ENCODE data around the gene FANCG.

Gene FANCG

DNA sequence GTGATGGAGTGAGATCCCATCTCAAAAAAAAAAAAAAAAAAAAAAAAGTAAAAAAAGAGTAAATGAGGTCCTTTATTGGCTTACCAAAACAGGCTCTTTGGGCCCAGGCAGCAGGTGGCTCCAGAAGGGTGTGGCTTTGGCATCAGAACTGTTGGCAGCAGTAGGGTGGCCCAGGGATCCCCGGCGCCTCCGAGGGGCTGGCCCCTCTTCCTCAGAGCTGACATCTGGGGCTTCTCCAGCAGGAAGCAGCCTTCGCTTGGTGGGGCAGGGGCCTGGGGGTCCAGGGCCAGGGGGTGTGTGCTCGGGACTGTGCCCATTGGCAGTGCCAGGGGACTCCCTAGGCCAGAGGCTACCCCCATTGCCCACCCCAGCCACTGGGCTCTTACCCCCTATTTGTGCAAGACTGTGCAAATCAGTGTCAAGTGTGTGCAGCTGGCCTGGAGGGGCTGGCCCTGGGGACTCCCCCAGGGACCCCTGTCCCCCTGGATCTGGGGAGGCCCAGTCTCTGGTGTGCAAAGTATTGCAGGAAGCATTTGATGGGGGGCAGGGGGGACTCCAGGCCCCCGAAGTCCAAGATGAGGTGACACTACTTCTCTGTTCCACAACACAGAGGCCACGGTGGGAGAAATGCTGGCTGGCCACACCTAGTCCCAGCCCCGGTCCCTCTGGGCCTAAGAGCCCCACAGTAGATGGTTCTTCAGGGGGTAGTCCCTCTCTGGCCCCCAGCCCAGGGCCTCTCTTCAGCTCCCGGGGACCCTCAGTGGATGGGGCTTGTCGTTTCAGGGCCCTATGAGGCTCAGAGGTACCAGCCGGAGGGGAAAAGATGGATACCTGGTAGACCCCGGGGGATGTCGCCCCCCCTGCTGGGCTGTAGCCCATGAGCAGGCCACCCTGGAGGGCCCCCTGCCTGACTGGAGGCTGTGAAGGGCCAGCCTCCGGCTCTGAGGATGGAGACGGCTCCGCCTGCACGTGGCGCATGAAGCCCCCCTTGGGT lies 27.9 kb upstream of the FANCG start:
- H3K36me3 Mint-ChIP-seq, result peaks cover 2% of the 10 kb centered on the region
- no peaks in the 10 kb centered on the region for H3K27me3 Mint-ChIP-seq
- peaks cover 35% of the 10 kb centered on the region for H3K4me1 Mint-ChIP-seq (ENCODE audit: low read depth)
- H3K27ac Mint-ChIP-seq, result no peak overlapping the region
- no peak overlapping the region for H3K4me3 Mint-ChIP-seq
- H3K9me3 Mint-ChIP-seq (ENCODE audit: low read depth), result no peaks in the 10 kb centered on the region

DNA sequence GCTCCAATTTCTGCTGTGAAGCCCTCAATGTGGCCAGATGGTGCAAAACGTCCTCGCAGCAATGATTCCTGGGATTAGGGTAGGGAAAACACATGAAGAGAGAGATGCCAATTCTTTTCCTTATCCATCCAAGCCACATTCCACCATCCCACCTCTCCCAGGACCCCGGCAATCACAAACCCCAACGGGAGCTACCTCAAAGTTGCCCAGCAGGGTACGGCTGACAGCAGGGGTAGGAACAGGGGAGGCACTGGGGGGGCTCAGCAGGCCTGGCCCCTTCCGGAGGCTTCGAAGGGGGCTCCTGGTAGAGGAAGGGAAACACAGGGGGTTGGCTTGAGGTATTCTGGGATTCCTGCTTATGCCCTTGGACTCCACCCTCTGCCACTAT lies 26.6 kb upstream of the FANCG start:
- Mint-ChIP-seq H3K27ac (no peak overlapping the region), H3K36me3 (peaks cover 2% of the 10 kb centered on the region), H3K9me3 (ENCODE audit: low read depth) (no peaks in the 10 kb centered on the region), H3K27me3 (no peaks in the 10 kb centered on the region), H3K4me3 (no peak overlapping the region), H3K4me1 (ENCODE audit: low read depth) (peaks cover 31% of the 10 kb centered on the region)

DNA sequence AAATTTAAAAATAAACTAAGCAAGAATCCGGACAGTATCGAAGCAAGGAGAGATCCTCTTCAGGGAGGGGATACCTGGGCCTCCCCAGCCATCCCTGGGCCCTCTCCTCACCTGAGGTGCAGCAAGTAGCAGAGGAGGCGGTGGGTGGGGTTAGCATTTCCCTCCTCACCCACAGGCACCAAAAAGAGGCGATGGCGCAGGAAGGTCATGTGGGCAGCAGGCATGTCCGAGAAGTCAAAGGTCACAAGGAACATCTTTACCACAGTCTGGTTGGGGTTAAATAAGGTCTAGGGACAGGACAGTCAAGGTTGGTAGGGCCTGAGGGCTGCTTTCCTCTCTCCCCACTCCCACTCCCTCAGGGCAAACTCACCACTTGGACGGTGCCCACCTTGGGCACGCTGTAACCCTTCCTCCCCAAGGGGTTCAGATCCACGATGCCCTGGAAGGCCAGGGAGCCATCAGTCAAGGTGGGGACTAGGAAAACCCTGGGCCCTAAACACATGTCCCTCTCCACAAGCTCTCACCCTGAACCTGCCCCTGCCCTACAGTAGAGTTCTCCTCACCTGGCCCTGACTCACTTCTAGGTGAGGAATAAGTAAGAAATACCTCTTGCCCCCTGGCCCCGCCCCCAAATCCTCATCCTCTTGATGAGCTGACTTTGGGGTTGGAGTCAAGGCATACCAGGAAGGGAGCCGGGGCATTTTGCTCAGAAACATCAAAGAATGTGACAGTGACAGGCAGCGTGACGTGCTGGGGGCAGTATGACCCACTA lies 26.0 kb upstream of the FANCG start:
- H3K27ac Mint-ChIP-seq, result no peak overlapping the region
- no peaks in the 10 kb centered on the region for H3K27me3 Mint-ChIP-seq
- H3K4me1 Mint-ChIP-seq (ENCODE audit: low read depth), result peaks cover 28% of the 10 kb centered on the region
- H3K9me3 Mint-ChIP-seq (ENCODE audit: low read depth), result no peaks in the 10 kb centered on the region
- no peak overlapping the region for H3K4me3 Mint-ChIP-seq
- peaks cover 2% of the 10 kb centered on the region for H3K36me3 Mint-ChIP-seq

DNA sequence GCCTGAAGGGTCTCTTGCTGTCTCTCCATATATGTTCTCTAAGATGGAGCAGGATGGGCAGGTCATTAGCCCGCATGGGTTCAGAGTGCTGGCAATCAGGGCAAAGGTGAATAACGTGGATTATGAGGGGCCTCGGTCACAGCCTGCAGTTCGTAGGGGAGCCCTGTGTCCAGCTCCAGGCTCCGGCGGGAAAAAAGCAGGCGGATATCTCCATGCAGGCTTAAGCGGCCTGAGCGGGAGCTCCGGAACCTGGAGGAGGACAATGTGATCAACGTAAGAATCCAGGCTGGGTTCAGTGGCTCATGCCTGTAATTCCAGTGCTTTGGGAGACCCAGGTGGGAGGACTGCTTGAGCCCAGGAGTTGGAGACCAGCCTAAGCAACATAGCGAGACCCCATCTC lies 25.4 kb upstream of the FANCG start:
- peaks cover 28% of the 10 kb centered on the region for H3K4me1 Mint-ChIP-seq (ENCODE audit: low read depth)
- peak overlapping the region; percentile 46 for H3K27ac Mint-ChIP-seq
- H3K36me3 Mint-ChIP-seq, result peaks cover 2% of the 10 kb centered on the region
- H3K27me3 Mint-ChIP-seq, result no peaks in the 10 kb centered on the region
- no peak overlapping the region for H3K4me3 Mint-ChIP-seq
- H3K9me3 Mint-ChIP-seq (ENCODE audit: low read depth), result no peaks in the 10 kb centered on the region

DNA sequence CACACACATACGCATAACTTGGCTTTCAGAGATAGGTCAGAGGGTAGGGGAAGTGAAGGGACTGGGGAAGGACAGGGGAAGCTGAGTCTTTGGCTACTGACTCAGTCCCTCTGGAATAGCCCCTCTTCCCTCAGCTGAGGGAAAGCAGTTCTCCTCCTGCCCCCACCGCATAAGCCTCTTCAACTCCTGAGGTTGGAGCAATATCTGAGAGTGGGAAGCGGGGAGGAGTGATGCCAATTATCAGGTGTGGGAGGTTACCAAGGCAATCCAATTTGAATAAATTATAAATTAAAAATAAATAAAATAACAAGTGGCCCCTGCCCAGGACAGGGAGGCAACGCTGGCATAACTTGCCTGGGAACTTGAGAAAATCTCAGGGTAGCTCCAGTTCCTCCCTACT lies 24.8 kb upstream of the FANCG start:
- H3K4me3 Mint-ChIP-seq, result no peak overlapping the region
- peaks cover 2% of the 10 kb centered on the region for H3K36me3 Mint-ChIP-seq
- peaks cover 26% of the 10 kb centered on the region for H3K4me1 Mint-ChIP-seq (ENCODE audit: low read depth)
- no peaks in the 10 kb centered on the region for H3K9me3 Mint-ChIP-seq (ENCODE audit: low read depth)
- no peak overlapping the region for H3K27ac Mint-ChIP-seq
- no peaks in the 10 kb centered on the region for H3K27me3 Mint-ChIP-seq

DNA sequence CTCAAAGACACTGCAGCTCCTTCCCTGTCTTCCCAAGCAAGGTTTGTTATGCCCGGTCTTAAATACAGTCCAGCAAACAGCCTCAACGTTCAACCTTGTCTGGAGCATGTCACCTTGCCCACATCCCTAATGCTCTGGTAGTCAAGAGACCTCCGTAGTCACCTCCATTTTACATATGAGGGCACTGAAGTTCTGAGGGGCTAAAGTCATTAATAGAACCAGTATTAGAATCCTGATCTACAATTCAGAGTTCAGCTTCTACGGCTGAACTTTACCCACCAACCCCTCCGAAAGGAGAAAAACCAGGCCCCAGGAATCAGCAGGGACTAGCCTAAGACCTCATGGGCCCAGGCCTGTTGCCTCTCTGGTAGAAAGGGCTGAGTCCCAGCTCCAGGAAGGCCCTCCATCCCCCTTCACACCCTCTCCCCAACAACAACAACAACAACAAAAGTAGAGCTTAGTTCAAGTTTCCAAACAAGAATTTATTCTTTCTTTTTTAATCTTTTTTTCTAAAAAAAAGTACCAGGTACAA lies 24.0 kb upstream of the FANCG start:
- Mint-ChIP-seq H3K36me3 (peaks cover 2% of the 10 kb centered on the region), H3K27ac (peak overlapping the region; percentile 98), H3K4me3 (peak overlapping the region; percentile 98), H3K4me1 (ENCODE audit: low read depth) (peaks cover 24% of the 10 kb centered on the region), H3K9me3 (ENCODE audit: low read depth) (no peaks in the 10 kb centered on the region), H3K27me3 (no peaks in the 10 kb centered on the region)

DNA sequence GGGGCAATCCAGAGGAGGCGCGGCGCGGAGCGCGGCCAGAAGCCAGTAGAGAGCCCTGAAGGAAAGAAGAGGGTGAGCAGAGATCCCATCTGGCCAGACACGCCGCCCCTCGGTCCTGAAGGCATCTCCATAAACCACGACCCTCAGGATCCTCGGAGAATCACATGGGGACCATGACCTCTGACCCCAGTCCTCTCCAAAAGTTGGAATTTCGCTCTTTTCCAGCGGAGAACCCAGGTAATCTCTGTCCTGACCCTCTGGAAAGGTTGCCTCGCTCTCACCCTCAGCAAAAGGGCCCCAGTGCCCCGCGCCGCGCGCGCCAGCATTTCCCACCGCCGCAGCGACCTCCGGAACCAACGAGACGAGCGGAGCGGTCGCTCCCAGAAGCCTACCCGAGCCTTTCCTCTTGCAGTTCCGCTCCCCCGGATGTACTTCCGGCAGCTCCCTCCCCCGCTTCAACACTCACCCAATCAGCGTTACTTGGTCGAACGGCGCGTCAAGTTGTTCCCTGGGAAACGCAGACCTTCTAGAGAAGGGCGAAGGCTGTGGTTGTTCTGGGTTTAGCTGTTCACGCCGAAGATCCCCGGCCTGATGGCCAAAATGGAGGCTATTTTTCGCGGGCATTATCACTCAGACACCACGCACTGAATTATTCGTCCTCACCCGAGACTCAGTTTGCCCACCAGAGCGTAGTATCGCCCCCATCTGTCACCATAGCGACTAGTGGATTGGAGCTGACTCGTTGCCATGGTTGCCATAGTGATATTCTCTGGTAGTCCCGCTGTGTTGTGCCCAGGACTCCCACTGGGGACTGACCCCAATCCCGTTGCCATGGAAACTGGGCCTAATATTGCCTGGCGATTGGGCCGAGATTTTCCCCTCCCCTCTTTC lies 23.3 kb upstream of the FANCG start, which contains the start of gene STOML2:
Gene STOML2, minus strand, starts transcription at position 363 of the 891 bp plus-strand sequence. Its CDS starts 37 bp downstream, at position 326.
- H3K27ac Mint-ChIP-seq, result peak within 1 kb of the TSS; percentile 98
- peaks cover 25% of the 10 kb centered on the region for H3K4me1 Mint-ChIP-seq (ENCODE audit: low read depth)
- no peaks in the 10 kb centered on the region for H3K9me3 Mint-ChIP-seq (ENCODE audit: low read depth)
- peaks cover 2% of the 10 kb centered on the region for H3K36me3 Mint-ChIP-seq
- peak within 1 kb of the TSS; percentile 98 for H3K4me3 Mint-ChIP-seq
- no peaks in the 10 kb centered on the region for H3K27me3 Mint-ChIP-seq

DNA sequence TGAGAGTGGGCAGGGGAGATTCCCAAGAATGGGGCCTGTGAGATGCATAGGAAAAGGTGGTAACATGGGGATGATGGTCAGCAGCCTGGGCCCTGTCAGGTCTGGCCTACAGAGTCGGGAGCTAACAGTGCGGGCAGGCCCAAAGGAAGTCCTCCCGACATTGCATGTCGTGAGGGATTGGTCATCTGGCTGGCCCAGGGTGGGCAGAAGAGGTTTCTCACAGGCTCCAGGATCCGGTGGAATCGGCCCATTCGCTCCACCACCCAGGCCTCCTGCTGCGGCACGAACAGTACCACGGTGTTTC lies 22.7 kb upstream of the FANCG start:
- Mint-ChIP-seq H3K4me3 (peak overlapping the region; percentile 98), H3K36me3 (peaks cover 2% of the 10 kb centered on the region), H3K4me1 (ENCODE audit: low read depth) (peaks cover 27% of the 10 kb centered on the region), H3K27ac (peak overlapping the region; percentile 98), H3K27me3 (no peaks in the 10 kb centered on the region), H3K9me3 (ENCODE audit: low read depth) (no peaks in the 10 kb centered on the region)

DNA sequence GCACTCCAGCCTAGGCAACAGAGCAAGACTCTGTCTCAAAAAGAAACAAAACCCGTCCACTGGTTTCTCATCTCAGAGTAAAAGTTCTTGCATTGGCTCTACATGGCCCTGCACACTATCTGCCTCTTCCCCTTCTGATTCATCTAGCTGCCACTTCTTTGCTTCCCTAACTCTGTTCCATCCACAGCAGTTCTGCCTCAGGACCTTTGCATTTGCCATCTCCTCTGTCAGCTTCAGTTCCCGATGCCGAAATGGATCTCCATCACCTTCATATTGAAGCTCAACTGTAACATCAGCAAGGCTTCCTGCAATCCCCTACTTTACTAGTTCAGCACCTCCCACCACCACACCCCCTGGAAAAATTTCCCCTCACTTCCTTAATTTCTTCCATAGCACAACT lies 17.8 kb upstream of the FANCG start:
- H3K9me3 Mint-ChIP-seq (ENCODE audit: low read depth), result no peaks in the 10 kb centered on the region
- peak overlapping the region; percentile 47 for H3K4me3 Mint-ChIP-seq
- no peak overlapping the region for H3K27ac Mint-ChIP-seq

DNA sequence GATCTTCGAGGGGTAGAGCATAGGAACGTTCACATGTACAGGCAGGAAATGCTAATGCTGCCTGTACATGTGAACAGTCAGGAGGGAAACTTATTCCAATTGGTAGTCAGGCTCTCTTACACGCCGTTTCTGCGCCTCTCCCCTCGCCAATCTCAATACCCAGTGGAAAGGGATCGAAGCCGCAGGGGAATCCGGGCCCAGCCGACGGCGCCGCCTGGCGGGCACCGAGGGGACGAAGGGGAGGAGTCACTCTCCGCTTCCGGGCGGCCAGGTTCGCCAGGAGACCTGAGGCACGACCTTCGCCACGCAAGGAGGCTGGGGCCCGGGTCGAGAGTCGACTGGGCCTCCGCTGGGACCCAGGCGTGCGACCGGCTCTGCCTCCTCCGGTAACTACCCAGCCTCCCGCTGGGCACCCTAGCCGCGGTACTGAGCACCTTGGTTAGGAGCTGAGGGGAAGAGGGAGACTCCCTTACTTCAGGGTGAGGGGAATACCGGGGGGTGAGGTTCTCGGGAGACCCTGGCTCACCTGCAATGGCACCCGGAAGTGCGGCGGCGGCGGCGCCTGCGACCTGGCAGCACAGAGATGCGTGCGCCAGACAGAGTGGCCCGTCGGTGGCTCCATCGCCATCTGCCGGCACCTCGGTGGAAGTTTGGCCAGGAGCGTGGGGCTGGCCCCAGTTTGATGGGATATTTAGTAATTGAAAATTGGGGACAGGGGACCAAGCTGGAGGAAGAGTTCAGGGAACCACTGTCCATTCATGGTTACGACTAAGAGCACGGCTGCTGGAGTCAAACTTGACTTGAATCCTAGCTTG lies 16.5 kb upstream of the FANCG start, which contains the start of gene PIGO:
Gene PIGO, minus strand, starts transcription at position 557 of the 815 bp plus-strand sequence. CDS start 1,026 bp downstream, outside the sequence.
- Mint-ChIP-seq H3K4me3 (peak within 1 kb of the TSS; percentile 90), H3K4me1 (ENCODE audit: low read depth) (peaks cover 31% of the 10 kb centered on the region), H3K36me3 (peaks cover 2% of the 10 kb centered on the region), H3K27ac (peak within 1 kb of the TSS; percentile 86), H3K27me3 (no peaks in the 10 kb centered on the region), H3K9me3 (ENCODE audit: low read depth) (no peaks in the 10 kb centered on the region)

More for the DNA sequence above, 17.8 kb upstream of the FANCG start:
- Mint-ChIP-seq H3K27me3 (no peaks in the 10 kb centered on the region), H3K4me1 (ENCODE audit: low read depth) (peaks cover 38% of the 10 kb centered on the region), H3K36me3 (peaks cover 2% of the 10 kb centered on the region)

DNA sequence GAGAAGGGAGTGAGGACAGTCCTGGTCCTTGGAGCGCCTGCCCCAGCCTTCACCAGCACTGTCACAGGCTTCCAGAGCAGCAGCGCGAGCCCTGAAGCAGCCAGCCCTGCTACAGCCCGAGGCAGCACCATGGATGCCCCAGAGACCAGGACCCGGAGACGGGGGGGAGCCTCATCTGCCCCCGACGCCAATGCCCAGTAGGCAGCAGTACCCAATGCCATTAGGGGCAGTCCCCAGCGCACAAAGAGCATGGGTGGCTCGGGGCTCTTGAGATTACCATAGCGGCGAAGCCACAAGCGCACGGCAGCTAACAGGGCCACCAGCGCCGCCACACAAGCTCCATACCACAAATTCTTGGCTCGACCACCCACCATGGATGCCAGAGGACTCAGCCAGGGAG lies 11.8 kb upstream of the FANCG start:
- no peaks in the 10 kb centered on the region for H3K27me3 Mint-ChIP-seq
- H3K27ac Mint-ChIP-seq, result no peak overlapping the region
- peaks cover 9% of the 10 kb centered on the region for H3K36me3 Mint-ChIP-seq
- H3K4me3 Mint-ChIP-seq, result no peak overlapping the region
- no peaks in the 10 kb centered on the region for H3K9me3 Mint-ChIP-seq (ENCODE audit: low read depth)
- H3K4me1 Mint-ChIP-seq (ENCODE audit: low read depth), result peaks cover 17% of the 10 kb centered on the region

DNA sequence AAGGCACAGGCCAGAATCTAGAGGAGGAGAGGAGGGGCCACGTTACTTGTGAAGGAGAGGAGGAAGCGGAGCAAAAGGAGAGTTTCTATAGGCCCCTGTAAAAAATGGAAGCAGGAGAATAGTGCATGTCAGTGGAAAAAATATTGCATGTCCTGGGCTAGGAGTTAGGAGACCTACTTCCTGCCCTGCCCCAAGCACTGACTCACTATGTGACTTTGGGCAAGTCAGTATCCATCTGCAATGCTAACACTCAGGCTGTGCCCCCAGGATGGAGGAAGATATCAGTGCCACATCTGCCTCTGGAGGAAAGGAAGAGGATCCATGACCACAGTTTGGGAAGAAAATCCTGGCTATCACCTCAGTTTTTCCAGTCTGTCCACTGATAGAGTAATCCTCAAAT lies 9.7 kb upstream of the FANCG start:
- peaks cover 5% of the 10 kb centered on the region for H3K4me1 Mint-ChIP-seq (ENCODE audit: low read depth)
- H3K27ac Mint-ChIP-seq, result no peak overlapping the region
- no peaks in the 10 kb centered on the region for H3K9me3 Mint-ChIP-seq (ENCODE audit: low read depth)
- H3K4me3 Mint-ChIP-seq, result no peak overlapping the region
- no peaks in the 10 kb centered on the region for H3K27me3 Mint-ChIP-seq
- H3K36me3 Mint-ChIP-seq, result peaks cover 7% of the 10 kb centered on the region

DNA sequence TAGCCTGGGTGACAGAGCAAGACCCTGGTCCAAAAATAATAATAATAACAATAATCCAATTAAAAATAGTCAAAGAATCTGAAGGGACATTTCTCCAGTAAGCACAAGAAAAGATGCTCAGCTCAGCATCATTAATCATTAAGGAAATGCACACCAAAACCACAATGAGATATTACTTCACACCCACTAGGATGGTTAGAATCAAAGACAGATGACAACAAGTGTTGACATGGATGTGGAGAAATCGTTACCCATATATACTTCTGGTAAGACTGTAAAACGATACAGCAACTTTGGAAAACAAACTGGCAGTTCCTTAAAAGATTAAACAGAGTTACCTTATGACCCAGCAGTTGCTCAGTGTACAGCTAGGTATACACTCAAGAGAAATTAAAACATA lies 5.3 kb upstream of the FANCG start:
- Mint-ChIP-seq H3K27me3 (no peaks in the 10 kb centered on the region), H3K4me3 (no peak overlapping the region), H3K9me3 (ENCODE audit: low read depth) (no peaks in the 10 kb centered on the region), H3K36me3 (peaks cover 4% of the 10 kb centered on the region), H3K4me1 (ENCODE audit: low read depth) (peaks cover 4% of the 10 kb centered on the region), H3K27ac (no peak overlapping the region)
